HepG2 (cell line): ENCODE results near the gene FBXW5. TPM values are rescaled to one million over a fixed set of nuclear protein-coding genes. Genes with fewer than 3 reads are reported as not detected.
A peak's percentile ranks its signal among the peaks of the same experiment; 100 is the strongest.

Experiments
- ARID5B ChIP-seq: IDR thresholded peaks from 2 replicates; pipeline ENCODE4 v1.4.0; 2020; ENCODE audit warnings: mild to moderate bottlenecking, missing genetic modification reagents
- CENPT ChIP-seq: sonication (generic); formaldehyde crosslinking; IDR thresholded peaks from 2 replicates; pipeline ENCODE4 v1.8.0; 2022; ENCODE audit warnings: low read depth, mild to moderate bottlenecking, moderate library complexity, missing genetic modification reagents
- HNRNPLL ChIP-seq: fragments of 200-400 bp; formaldehyde crosslinking; IDR thresholded peaks from 2 replicates; pipeline ENCODE4 v1.6.1; 2017; ENCODE audit warnings: mild to moderate bottlenecking, low read depth, low read length; ENCODE audit not compliant: poor library complexity, severe bottlenecking
- KDM6A ChIP-seq: IDR thresholded peaks from 2 replicates; pipeline ENCODE4 v1.6.1; 2016; ENCODE audit warnings: low read depth
- NCOR1 ChIP-seq: fragments of 200-600 bp; sonication (generic); IDR thresholded peaks from 2 replicates; pipeline ENCODE4 v1.7.0; 2017; ENCODE audit warnings: antibody characterized with exemption, low read length, borderline replicate concordance
- SETDB1 ChIP-seq: sonication (generic); formaldehyde crosslinking; IDR thresholded peaks from 2 replicates; pipeline ENCODE4 v1.5.1; 2020; ENCODE audit warnings: missing genetic modification reagents, mild to moderate bottlenecking, borderline replicate concordance
- STAG1 ChIP-seq: sonication (generic); formaldehyde crosslinking; IDR thresholded peaks from 2 replicates; pipeline ENCODE4 v1.4.0; 2020; ENCODE audit warnings: missing genetic modification reagents
- ZBTB38 ChIP-seq: sonication (generic); formaldehyde crosslinking; IDR thresholded peaks from 2 replicates; pipeline ENCODE4 v1.5.1; 2020; ENCODE audit warnings: mild to moderate bottlenecking, missing genetic modification reagents
- ZMAT3 ChIP-seq: sonication (generic); formaldehyde crosslinking; conservative IDR thresholded peaks from 2 replicates; pipeline ENCODE4 v1.7.0; 2021; ENCODE audit warnings: missing genetic modification reagents
- ZNF207 ChIP-seq: fragments of 450-650 bp; IDR thresholded peaks from 2 replicates; pipeline ENCODE4 v1.6.1; 2016; ENCODE audit warnings: antibody characterized with exemption, borderline replicate concordance
- ZNF24 ChIP-seq: fragments of 450-650 bp; IDR thresholded peaks from 2 replicates; pipeline ENCODE4 v1.6.1; 2017; ENCODE audit warnings: antibody characterized with exemption, mild to moderate bottlenecking
- ZNF446 ChIP-seq: sonication (generic); formaldehyde crosslinking; IDR thresholded peaks from 2 replicates; pipeline ENCODE4 v1.5.0; 2020; ENCODE audit warnings: mild to moderate bottlenecking, missing genetic modification reagents
- ZNF530 ChIP-seq: sonication (generic); formaldehyde crosslinking; IDR thresholded peaks from 2 replicates; pipeline ENCODE4 v1.5.0; 2020; ENCODE audit warnings: low read depth, mild to moderate bottlenecking, missing genetic modification reagents
- ZNF543 ChIP-seq: sonication (generic); formaldehyde crosslinking; IDR thresholded peaks from 2 replicates; pipeline ENCODE4 v1.4.0; 2020; ENCODE audit warnings: mild to moderate bottlenecking, missing genetic modification reagents
- ZNF570 ChIP-seq: sonication (generic); formaldehyde crosslinking; IDR thresholded peaks from 2 replicates; pipeline ENCODE4 v1.4.0; 2020; ENCODE audit warnings: mild to moderate bottlenecking, missing genetic modification reagents, borderline replicate concordance
- ZNF879 ChIP-seq: sonication (generic); formaldehyde crosslinking; IDR thresholded peaks from 2 replicates; pipeline ENCODE4 v1.8.1; 2023; ENCODE audit warnings: missing genetic modification reagents
- polyA plus RNA-seq, 8 experiments: library from polyadenylated mRNA; depleted of rRNA in 3 of 8; stranded (reverse) in 7 of 8; unstranded in 1 of 8; fragments of >200 nt; fragmentation: Illumina TruSeq in 4 of 8; extraction: Trizol in 4 of 8; gene quantifications; 2 replicates each; pipeline versions ENCODE4 v1.2.1 to v1.2.3, GENCODE V29; 2011 to 2016; ENCODE audit warnings: low read depth in 4 of 8, missing spikeins in 1 of 8, mixed read lengths in 1 of 8; ENCODE audit not compliant: insufficient read depth in 1 of 8
- total RNA-seq, 5 experiments: library from RNA; depleted of rRNA; stranded (reverse); fragments of >200 nt; fragmentation: Illumina TruSeq; extraction: Trizol; gene quantifications; 2 replicates each; pipeline ENCODE4 v1.2.3, GENCODE V29; 2016; ENCODE audit warnings: low read depth in 1 of 5
- TF ChIP-seq, protein P1 (sequence below): fragments of 450-650 bp; IDR thresholded peaks from 2 replicates; pipeline ENCODE4 v1.6.1; 2017; ENCODE audit warnings: mild to moderate bottlenecking
- TF ChIP-seq, protein P2 (sequence below): sonication (generic); formaldehyde crosslinking; conservative IDR thresholded peaks from 2 replicates; pipeline ENCODE4 v1.8.0; 2022; ENCODE audit warnings: mild to moderate bottlenecking, moderate library complexity, missing genetic modification reagents
- TF ChIP-seq, protein P3 (sequence below): sonication (generic); formaldehyde crosslinking; IDR thresholded peaks from 2 replicates; pipeline ENCODE4 v1.4.0; 2020; ENCODE audit warnings: mild to moderate bottlenecking, missing genetic modification reagents

The FBXW5 gene
- total and polyA plus RNA-seq, 2 of the 13 experiments (the other 11 are each of a cell fraction or from before 2014, with no cell fraction given): 52.0 to 60.4 TPM

- no peak; the same call in 1 of the 2 replicates for TF ChIP-seq ARID5B
- no peak for TF ChIP-seq ZNF207
- peak; percentile 86 for TF ChIP-seq HNRNPLL
- TF ChIP-seq, protein P1, sequence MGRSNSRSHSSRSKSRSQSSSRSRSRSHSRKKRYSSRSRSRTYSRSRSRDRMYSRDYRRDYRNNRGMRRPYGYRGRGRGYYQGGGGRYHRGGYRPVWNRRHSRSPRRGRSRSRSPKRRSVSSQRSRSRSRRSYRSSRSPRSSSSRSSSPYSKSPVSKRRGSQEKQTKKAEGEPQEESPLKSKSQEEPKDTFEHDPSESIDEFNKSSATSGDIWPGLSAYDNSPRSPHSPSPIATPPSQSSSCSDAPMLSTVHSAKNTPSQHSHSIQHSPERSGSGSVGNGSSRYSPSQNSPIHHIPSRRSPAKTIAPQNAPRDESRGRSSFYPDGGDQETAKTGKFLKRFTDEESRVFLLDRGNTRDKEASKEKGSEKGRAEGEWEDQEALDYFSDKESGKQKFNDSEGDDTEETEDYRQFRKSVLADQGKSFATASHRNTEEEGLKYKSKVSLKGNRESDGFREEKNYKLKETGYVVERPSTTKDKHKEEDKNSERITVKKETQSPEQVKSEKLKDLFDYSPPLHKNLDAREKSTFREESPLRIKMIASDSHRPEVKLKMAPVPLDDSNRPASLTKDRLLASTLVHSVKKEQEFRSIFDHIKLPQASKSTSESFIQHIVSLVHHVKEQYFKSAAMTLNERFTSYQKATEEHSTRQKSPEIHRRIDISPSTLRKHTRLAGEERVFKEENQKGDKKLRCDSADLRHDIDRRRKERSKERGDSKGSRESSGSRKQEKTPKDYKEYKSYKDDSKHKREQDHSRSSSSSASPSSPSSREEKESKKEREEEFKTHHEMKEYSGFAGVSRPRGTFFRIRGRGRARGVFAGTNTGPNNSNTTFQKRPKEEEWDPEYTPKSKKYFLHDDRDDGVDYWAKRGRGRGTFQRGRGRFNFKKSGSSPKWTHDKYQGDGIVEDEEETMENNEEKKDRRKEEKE: no peak
- TF ChIP-seq ZMAT3 (CRISPR knock-in tag): peak; percentile 56; the same call in 1 of the 2 replicates
- TF ChIP-seq ZNF879: peak; percentile 83; the same call in 1 of the 2 replicates
- no peak for TF ChIP-seq ZNF543
- no peak for TF ChIP-seq ZNF570 (CRISPR knock-in tag)
- peak; percentile 39; the same call in 1 of the 2 replicates for TF ChIP-seq CENPT (CRISPR knock-in tag)
- TF ChIP-seq STAG1: peak; percentile 25; the same call in 1 of the 2 replicates
- TF ChIP-seq KDM6A (CRISPR knock-in tag): no peak
- TF ChIP-seq SETDB1 (CRISPR knock-in tag): no peak
- no peak; the same call in 1 of the 2 replicates for TF ChIP-seq NCOR1
- TF ChIP-seq ZNF24: no peak
- TF ChIP-seq ZNF530 (CRISPR knock-in tag): no peak
- TF ChIP-seq, protein P2, sequence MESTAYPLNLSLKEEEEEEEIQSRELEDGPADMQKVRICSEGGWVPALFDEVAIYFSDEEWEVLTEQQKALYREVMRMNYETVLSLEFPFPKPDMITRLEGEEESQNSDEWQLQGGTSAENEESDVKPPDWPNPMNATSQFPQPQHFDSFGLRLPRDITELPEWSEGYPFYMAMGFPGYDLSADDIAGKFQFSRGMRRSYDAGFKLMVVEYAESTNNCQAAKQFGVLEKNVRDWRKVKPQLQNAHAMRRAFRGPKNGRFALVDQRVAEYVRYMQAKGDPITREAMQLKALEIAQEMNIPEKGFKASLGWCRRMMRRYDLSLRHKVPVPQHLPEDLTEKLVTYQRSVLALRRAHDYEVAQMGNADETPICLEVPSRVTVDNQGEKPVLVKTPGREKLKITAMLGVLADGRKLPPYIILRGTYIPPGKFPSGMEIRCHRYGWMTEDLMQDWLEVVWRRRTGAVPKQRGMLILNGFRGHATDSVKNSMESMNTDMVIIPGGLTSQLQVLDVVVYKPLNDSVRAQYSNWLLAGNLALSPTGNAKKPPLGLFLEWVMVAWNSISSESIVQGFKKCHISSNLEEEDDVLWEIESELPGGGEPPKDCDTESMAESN (CRISPR knock-in tag): no peak; the same call in 1 of the 2 replicates
- TF ChIP-seq ZNF446 (CRISPR knock-in tag): peak; percentile 35; the same call in 1 of the 2 replicates
- TF ChIP-seq, protein P3, sequence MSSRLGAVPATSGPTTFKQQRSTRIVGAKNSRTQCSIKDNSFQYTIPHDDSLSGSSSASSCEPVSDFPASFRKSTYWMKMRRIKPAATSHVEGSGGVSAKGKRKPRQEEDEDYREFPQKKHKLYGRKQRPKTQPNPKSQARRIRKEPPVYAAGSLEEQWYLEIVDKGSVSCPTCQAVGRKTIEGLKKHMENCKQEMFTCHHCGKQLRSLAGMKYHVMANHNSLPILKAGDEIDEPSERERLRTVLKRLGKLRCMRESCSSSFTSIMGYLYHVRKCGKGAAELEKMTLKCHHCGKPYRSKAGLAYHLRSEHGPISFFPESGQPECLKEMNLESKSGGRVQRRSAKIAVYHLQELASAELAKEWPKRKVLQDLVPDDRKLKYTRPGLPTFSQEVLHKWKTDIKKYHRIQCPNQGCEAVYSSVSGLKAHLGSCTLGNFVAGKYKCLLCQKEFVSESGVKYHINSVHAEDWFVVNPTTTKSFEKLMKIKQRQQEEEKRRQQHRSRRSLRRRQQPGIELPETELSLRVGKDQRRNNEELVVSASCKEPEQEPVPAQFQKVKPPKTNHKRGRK: no peak
- TF ChIP-seq ZBTB38: no peak; the same call in 1 of the 2 replicates
These were observed 5.5 kb upstream of the FBXW5 start (continued) for GRCh38 chr9:136949817-136950655.
